GM10266 (cell line): ENCODE data around the gene SFI1.
A peak's percentile ranks its signal among the peaks of the same experiment; 100 is the strongest.
"Not testable (repeated sequence)": the region's sequence is repeated elsewhere in the genome, so short reads cannot be mapped to it uniquely, and the experiment has no call there.

Experiments used
- DNase-seq: peaks from one replicate; pipeline ENCODE4 v3.0.0; 2012; ENCODE audit errors: extremely low spot score
- CTCF ChIP-seq: IDR thresholded peaks from 2 replicates; pipeline ENCODE4 v1.5.1; 2012; ENCODE audit warnings: mild to moderate bottlenecking, low read depth; ENCODE audit not compliant: control insufficient read depth, insufficient read depth; ENCODE audit errors: missing control alignments

The SFI1 gene

GRCh38 chr22:31550871-31551370 is 54.6 kb downstream of the SFI1 start:
- no peak for DNase-seq
- no peak for TF ChIP-seq CTCF

GRCh38 chr22:31556627-31557203 is 60.4 kb downstream of the SFI1 start:
- DNase-seq = peak; percentile 27
- TF ChIP-seq CTCF = peak; percentile 37

- DNase-seq = not testable (repeated sequence)
Observed at GRCh38 chr22:31558546-31558945, 62.2 kb downstream of the SFI1 start.

- TF ChIP-seq CTCF = peak; percentile 63
- DNase-seq = peak; percentile 49
Observed at GRCh38 chr22:31561238-31561887, 65.0 kb downstream of the SFI1 start.

- TF ChIP-seq CTCF = no peak
Observed at GRCh38 chr22:31561970-31562369, 65.6 kb downstream of the SFI1 start.

GRCh38 chr22:31566484-31566883 is 70.1 kb downstream of the SFI1 start:
- no peak for DNase-seq

More at GRCh38 chr22:31561970-31562369, 65.6 kb downstream of the SFI1 start:
- DNase-seq = no peak

GRCh38 chr22:31567196-31567595 is 70.9 kb downstream of the SFI1 start:
- no peak for DNase-seq
- TF ChIP-seq CTCF = no peak

More at GRCh38 chr22:31566484-31566883, 70.1 kb downstream of the SFI1 start:
- no peak for TF ChIP-seq CTCF
